Colon (tissue), 2 donors: Measurements from ENCODE around the gene FCGBP.
"Not testable (repeated sequence)": the region's sequence is repeated elsewhere in the genome, so short reads cannot be mapped to it uniquely, and the experiment has no call there.

ENCODE experiments used
- FAIRE-seq: peaks from 2 replicates; lab custom pipeline; 2012; peaks lifted over from hg19 to GRCh38; lab: Jason Lieb, UNC
- donor health status: control.
- donor health status: control.

FCGBP gene

DNA sequence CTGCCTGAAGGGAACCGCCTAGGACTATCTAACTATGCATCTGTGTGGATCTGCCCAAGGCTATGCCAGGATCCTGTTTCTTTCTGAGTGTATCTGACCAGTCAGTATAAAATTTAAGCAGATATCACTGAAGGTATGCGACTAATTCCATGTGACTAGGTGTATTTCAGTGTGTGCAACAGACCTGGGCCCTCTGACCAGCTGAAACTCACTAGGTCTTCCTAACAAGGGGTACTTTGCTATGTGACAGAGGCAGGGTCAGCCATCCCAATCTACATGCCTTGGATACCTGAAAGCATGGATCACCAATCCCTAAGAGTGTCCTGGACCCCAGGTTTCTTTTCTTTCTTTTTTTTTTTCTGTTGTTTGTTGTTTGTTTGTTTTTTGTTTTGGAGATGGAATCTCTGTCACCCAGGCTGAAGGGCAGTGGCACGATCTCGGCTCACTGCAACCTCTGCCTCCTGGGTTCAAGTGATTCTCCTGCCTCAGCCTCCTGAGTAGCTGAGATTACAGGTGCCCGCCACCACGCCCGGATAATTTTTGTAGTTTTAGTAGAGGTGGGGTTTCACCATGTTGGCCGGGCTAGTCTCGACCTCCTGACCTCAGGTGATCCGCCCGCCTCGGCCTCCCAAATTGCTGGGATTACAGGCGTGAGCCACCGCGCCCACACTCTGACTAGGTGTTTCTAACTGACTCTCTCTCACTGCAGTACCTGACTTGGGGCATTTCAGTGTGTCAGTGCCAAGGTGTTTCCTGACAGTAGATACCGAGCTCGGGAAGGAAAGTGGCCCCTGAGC, 43.5 kb downstream of the FCGBP start:
- no peak for FAIRE-seq

DNA sequence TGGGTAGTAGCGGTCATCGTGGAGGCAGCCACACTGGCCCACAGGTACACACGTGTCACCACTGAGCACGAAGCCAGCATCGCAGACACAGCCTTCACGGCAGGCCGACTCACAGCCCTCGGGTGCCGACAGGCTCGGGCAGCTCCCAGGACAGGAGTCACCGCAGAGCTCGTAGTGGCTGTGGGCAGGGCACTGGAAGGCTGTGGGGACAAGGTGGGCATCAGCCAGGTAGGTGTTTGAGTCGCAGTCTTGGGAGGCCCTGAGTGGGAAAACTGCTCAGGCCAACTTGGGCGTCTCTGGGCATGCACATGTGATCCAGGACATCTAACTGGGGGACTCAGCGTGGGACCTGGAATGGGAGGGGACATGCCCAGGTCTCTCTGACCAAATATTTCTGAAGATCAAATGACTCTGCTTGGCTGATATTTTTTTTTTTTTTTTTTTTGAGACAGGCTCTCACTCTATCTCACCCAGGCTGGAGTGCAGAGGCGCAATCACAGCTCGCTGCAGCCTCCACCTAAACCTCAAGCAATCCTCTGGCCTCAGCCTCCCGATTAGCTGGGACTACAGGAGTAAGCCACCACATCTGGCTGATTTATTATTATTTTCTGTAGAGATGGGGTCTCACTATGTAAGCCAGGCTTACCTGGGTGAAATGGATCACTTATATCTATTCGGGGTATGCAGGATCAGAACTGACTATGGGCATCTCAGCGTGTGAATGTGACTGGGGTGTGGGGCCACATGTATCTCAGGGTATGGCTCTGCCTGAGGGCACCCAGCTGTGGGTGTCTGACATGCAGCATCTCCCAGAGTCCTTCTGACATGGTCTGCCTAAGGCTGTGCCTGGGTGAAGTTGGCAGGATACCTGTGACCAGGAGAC, 44.3 kb downstream of the FCGBP start:
- FAIRE-seq: not testable (repeated sequence)

DNA sequence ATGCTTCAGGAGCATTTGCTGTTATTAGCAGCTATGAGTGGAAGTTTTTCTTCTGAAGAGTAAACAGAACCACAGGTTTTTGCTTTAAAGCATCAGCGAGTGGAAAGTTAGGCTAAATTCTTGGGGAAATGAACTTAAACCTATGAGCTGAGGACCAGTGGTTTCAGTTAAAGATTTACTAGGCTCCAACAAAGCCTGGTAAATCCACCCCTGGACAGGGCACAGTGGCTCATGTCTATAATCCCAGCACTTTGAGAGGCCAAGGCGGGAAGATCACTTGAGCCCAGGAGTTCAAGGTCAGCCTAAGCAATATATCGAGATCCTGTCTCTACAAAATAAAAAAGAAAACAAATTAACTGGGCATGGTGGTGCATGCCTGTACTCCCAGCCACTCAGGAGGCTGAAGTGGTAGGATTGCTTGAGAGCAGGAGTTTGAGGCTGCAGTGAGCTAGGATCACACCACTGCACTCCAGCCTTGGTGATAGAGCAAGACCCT, 46.9 kb downstream of the FCGBP start:
- not testable (repeated sequence) for FAIRE-seq

DNA sequence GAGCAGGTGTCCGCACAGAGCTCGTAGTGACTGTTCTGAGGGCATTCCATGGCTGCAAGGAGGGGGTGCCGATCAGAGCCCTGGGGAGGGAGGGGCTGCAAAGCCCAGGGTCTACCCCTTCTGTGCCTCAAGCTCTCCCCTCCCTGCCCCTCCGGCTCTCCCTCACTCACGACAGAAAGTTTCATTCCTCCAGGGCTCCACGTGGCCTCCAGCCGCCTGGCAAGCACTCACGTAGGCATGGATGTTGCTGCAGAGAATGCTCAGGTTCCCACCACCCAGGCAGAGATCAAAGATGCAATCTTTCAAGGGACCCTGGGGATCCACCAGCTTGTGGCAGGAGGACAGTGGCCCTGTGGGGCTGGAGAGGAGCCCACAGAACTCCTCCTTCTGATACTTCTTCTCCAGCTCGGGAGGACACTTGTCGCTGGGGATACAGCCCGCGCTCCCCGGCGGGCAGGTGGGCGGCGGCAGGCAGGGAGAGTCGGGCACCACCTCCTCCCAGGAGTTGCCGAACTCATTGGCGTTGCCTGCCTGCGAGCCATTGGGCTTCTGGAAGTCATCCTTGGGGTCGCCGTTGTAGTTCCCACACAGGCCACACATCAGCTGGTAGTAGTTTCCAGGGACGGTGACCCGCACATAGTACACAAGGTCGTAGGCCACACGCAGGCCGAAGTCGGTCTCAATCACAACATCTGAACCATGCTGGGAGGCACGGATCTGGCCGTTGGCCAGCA, 48.4 kb downstream of the FCGBP start:
- not testable (repeated sequence) for FAIRE-seq

DNA sequence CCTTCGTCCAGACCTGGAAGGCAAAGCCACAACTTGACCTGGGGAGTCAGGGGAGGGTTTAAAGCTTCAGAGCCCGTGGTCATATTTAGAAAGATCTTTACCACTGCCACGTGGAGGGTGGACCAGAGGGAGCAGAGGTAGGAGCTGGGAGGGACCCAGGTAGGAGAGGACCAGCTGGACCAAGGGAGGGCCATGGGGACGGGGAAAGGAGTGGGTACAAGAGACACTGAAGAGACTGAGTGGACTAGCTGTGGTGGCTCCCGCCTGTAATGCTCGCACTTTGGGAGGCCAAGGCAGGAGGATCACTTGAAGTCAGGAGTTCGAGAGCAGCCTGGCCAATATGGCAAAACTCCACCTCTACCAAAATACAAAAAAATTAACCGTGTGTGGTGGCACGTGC, 49.7 kb downstream of the FCGBP start:
- not testable (repeated sequence) for FAIRE-seq
